Retina (tissue), 1 donor: ENCODE measurements around the gene HOXA11.

Experiments used
- DNase-seq: peaks from one replicate; pipeline ENCODE4 v3.0.0-alpha.2; 2016

Gene HOXA11

DNA sequence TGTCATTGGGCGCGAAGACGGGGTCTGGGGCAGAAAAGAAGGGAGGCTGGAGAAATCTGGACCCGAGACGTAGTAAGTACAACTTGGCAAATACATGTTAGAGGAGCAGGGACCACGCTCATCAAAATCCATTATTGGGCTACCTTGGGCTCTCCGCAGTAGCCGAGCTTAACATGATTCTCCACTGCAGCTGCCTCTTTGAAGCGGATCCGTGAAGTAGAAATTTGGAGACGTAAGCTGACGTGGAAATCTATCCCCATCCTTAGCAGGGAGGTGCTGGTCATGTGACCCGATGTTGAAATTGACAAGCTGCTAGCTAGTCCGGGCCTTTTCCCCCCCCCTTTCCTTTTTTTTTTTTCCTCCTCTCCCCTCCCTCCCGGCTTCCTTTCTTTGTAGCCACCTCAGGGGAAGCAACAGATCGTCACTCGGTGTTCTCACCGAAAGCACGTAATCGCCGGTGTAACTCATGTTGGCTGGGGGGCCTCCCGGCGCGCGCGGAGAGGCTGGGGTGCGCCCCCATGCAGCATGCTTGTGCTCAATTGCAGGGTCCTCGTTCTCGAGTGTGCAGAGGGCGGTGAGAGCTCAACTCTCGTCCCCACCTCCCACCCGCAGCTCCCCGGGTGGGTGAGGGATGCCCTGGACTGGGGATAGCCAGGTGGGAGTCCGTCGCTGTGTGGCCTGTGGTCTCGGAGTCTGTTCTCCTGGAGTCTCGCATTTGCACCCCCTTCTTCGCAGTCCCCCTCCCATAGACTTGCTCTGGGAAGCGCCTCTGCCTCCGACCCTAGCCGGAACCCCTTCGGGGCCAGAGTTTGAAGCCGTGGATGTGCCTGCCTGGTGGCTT, at the start of gene HOXA11:
Gene HOXA11, minus strand, starts transcription at position 220 of the 841 bp plus-strand sequence. Its CDS starts 88 bp downstream, at position 132.
- DNase-seq = peak; percentile 57

DNA sequence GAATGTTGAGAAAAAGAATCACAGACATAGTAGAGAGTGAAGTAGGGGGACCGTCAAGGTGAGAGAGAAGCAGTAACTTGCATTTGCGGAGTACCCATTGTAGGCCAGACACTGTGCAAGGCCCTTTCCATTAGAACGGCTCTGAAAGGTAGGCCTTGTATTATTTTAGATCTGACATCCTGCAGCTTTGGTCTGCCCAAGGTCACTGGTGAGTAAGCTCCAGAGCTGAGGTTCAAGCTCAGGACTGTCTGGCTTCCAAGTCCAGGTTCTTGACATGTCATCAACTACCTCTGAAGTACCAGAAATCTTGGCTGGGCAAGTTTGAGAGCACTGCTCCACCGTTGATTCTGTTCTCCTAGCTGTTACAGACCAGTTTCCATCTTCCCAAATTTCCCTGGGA, 44.4 kb upstream of the HOXA11 start:
- DNase-seq = no peak

DNA sequence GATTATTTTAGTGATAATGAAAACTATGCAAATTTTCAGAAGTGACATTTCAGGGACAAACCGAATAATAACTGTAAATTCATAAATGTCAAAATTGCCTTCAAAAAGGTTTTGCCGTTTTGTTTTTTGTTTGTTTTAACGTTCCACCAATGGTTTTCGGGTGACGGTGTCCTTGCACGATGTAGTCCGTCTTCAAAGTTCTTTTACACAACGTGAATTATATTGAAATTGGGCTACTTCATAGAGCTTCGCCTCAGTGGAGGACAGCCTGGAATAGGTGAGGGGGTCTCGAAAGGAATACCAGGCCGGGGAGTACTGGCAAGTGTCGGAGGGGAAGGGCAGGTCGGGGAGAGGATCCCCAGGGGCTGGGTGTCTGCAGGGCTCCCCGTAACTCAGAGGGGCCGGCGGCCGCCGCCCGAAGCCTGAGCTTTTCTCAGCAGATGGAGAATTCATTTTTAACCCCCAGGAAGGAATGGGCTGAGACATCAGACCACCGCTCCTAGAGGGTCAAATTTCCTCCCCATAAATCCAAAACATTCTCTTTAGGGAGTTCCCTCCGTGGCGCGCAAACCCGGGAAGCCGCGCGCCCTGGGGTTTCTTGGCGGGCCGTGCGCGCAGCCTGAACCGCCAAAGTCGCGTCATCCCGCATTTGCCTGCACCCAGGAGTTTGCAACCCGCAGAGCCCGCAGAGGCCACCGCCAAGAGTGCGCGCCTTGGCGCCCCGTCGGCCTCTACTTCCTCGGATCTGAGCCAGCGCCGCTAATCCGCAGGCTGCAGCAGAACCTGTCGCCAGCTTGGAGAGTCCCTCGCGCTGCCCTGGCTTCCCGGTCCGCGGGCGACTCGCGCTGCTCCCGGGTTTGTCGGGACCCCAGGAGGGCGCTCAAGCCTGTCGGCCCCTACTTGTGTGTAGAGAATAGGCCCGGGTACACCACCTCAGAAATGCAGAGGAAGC, 40.2 kb upstream of the HOXA11 start:
- peak; percentile 70 for DNase-seq

DNA sequence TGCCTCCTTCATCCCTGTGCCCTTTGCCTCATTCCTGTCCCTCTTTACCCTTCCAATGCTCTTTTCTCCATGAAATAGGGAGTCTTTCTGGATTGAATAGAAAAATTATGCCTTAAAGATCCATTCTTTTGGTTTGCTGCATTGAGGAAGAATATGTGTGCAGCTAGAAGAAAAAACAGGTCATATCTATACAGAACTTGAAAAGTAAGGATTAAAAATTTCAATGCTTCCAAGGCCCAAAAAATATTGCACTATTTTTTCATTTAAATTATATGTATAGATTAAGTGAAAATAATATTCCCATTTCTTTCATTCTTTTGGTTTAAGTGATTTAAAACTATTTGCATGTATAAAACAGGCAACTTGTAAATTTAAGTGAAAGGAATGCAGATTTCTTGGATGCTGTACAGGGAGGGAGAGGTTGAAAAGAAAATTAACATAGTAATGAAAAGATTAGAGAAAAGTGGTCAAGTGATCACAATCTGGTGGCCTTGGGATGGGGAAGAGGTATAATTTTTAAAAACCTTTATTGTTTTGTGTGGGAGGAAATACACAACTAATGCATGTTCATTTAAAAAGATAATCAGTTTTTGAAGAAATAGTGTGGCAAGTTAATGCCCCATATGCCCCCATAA, 39.0 kb upstream of the HOXA11 start:
- DNase-seq = no peak

DNA sequence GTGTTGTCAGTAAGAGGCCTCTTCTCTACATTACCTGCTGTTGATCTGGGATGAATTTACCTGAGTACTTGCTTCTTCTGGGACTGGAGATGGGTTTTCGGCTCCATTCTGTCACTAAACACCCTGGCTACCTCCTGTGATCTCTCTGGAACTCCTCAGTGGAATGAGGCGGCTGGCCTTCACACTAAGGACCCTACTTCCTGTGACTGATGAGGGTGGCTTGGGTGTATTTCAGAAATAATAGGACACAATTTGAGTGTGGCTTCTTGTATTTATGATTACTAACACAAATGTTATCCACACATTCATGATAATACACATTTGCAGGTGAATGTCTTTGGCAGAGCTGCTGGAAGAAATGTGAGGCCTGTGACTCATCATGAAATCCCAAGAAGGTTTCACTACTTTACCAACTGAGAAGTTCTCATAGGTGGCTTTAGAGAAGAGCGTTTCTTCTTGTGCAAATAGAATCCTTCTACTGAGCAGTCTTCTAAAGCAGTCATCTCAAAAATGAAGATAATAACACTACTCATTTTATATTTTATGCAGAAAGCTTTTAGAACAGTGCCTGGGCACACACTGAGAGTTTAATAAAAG, 36.3 kb upstream of the HOXA11 start:
- no peak for DNase-seq

DNA sequence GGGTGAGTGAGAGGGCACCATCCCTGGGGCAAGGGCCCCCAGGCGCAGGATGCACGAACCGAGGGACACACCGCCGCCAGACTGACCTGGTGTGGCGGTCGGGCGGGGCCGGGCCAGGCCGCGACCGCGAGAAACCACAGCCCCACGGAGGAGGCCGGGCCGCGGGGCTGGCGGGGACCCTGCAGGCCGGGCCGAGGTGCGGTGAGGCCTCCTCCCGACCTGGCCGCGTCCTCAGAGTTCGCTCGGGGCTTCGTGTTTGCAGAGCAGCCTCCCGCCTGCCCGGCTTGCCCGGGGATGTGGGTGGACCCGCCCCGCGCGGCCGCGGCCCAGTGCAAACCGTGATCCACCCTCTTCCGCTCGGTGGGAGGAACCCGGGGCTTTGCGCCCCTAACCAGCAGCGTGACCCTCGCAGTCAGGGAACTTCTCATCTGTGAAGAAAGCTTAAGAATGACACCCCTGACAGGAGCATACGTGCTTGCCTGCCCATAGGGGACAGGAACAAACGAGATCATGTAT, 35.5 kb upstream of the HOXA11 start:
- DNase-seq = peak; percentile 54

DNA sequence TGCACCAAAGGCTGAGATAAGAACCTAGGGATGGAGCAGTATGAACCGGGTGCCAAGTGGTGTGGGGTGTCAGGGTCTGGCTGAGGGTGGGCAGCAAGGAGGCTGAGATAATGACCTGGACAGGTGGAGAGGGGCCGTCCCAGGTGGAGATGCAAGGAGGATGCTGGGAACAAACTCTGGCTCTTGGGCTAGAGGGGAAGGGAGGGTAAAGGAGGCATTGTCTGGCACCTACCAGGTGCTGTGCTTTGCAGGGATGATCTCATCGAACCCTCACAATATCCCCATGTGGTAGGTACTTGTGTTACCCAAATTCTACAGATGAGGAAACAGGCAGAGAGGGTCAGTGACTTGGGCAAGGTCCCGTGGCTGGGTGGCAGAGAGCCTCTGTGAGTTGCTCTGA, 34.8 kb upstream of the HOXA11 start:
- DNase-seq = no peak

DNA sequence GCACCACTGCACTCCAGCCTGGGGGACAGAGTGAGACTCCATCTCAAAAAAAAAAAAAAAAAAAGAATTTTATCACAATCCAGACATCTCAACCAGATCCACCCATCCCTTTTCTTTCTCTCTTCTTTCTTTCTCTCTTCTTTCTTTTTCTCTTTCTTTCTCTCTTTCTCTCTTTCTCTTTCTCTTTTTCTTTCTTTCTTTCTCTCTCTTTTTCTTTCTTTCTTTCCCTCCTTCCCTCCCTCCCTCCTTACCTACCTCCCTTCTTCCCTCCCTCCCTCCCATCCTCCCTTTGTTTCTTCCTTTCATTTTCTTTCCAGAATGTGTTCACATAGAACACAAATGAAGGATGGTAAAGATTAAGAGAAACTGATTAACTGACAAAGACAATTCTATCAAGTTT, 32.9 kb upstream of the HOXA11 start:
- no peak for DNase-seq

DNA sequence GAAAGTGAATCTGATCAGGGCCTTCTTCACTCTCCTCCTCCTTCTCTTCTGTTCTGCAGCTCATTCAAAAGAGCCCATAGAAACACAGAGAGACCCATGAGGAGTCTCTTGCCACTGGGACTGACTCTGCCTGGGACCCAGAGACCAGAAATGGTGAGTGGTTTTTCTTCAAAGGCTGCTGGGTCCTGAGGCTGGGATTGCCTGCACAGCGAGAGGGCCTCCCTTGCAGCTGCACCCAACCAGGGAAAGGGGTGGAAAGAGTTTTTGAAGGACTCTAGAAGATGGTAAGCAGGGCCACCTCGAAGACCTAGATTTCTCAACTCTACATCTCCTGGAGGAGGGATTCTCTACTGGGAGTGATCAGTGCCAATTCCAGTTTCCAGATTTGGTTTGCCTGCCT, 30.3 kb upstream of the HOXA11 start:
- DNase-seq = no peak

DNA sequence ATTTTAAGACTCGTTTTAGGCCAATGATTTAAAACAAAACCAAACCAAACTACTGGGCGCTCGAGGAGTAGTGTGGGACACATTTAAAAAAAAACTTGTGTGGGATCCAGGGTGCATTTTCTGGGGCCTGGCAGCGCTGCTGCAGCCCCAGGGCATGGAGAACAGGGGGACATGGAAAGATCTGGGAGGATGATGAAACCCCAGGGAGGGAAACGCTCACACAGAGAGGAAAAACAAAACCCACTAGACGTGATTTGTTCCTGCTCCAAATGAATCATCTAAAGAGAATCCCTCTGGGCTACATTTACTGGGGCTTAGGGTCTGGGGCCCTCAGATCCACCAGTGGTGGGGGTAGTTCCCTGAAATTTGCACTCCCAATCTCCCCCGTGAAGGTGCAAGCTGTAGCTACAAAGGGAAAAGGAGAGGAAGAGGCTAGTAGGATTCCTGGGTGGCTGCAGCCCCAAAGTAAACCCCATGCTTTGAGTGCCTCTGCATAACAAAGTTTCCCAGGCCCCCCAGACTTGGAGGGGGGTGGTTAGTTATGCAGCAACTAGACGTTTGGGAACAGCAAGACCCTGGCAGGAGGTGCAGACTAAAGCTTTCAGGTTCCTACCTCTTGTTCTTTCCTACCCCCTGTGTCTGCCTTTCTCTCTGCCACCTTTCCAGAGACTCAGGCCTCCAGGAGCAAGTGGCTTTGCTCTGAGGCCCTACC, 29.4 kb upstream of the HOXA11 start:
- DNase-seq = no peak

DNA sequence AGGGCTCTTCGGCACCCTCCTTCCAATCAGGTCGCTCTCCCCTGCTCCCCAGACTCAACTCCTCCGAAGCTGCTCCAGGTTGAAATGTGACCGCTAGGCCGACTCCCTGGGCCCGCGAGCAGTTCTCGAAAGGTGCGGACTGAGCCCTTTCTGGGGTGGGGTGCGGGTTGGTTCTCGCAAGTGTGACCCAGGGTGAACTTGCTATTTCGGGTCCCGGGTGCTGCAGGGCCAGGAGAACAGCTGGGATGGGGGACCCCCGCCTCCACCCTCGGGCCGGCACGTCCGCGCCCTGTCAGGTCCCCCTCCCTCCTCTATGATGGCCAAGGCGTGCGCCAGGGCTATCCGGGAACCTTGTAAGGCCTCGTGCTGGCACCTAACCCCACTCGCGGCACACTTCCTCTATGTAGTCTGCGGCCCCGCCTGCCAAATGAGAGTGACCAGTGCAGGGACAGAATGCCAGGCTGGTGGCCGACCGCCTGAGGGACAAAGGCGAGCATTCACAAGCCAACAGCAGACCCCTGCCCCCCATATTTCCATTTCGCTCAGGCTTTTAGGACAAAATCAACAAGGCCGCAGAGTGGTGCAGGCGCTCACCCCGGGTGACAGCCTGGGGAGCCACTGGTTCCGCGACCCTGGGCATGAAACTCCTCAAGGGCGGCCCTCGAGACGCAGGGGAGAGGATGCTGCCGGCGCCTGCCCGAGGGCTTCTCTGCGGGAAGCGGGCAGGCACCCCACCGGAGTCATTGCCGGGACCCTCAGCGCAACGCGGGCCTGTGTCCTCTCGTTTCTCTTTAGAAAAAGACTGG, 28.6 kb upstream of the HOXA11 start:
- no peak for DNase-seq

DNA sequence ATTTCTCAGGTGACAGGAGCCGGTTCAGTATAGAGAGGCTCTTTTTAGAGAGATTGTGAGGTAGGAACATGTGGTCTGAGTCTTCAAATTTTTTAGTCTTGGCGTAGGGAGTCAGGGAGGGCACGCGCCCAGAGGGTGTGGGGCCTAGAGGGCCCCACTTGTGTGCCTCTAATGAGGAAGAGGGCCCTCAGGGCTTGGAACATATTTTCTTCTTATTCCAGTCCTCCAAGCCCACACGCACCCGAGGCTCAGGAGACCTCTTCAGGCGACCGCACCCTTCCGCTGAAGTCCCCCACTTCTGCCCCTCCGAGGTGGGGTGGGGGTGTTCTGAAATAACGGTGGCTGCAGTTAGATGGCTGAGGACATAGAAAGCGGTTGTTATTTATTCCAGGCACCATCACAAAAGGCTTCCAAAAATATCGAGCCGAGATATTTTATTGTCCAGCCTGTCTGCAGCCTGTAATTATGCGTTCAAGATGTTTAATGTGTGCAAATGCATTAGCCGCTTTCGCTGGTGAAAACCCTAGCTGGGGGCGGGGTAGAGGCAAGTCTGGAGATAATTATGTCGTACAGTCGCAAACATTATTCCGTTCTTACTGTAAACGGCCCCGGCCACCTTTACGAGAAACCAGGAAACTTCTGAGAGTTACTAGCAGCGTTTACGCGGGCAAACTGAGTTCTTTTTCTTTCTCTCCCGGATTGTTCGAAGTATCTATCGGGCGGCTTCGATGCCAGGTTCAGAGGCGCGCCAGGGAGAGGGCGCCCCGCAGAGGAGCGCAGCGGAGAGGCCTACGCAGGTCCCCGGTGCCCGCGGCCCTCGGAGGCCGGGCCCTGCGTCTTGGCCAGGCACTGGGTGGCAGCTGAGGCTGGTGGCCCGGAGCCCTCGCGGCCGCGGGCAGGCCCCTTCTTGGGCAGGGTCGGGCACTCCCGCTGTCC, 27.7 kb upstream of the HOXA11 start:
- DNase-seq = peak; percentile 68

DNA sequence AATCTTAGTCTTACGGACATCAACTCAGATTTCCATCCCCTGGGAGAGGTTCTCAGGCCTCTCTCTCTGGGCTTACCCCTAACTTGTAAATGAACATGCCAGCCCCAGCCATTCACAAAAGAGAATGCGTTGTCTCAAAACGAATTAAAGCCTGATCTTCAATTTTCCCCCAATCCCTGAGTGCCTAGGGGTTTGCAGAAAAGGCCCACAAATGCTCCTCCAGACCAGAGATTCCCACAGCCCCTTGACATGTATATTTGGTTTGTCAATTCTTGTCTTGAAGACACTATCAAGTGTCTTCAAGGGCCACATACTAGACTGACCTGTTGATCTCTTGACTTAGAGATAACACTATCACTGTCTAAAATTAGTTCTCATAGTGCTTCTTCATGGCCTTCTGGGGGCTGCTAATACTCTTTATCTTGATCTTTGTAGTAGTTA, 26.8 kb upstream of the HOXA11 start:
- DNase-seq = peak; percentile 67

DNA sequence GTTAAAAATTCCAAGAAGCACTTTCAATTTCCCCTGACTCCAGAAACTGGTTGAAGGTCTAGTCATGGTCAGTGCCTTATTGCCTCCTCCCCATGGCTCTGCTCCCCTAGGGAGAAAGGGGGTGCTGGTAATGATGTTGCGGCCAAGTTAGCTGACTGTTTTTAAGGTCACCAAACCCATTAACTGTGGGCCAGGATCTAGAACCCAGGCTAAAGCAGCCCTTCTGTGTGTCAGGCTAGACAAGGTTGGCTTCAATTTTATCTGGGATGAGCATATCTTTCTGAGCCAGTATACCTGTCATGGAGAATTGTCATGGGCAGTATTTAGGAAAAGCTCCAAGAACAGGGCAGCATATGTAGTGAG, 26.0 kb upstream of the HOXA11 start:
- DNase-seq = peak; percentile 49

DNA sequence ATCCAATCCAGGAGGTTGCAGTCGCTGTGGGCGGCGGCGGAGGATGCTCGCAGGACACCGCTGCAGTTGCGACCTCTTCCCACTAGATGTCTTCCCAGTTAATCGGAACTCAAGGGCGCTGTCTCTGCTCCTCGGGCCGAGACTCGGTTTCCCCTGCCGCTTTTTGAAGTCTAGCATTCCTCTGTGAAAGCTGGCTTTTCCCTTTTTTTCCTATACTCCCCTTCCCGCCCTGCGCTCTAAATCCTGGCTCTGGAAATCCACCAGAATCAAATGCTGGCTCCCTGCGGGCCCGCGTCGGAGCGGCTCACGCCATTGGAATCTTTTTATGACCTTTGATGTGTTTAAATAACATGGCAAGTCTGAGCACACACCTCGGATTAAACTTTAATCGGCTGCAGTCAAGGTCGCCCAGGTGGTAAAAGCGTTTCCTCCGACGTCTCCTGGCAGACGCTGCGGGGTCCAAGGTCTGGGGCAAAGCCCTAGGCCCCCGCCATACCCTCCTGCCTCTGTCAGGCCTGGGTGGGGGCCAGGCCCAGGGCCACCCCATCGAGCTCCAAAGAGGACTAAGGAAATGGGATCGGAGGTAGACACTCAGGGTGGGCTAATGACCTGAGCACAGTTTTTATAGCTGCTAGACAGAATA, 25.5 kb upstream of the HOXA11 start:
- DNase-seq = peak; percentile 81

DNA sequence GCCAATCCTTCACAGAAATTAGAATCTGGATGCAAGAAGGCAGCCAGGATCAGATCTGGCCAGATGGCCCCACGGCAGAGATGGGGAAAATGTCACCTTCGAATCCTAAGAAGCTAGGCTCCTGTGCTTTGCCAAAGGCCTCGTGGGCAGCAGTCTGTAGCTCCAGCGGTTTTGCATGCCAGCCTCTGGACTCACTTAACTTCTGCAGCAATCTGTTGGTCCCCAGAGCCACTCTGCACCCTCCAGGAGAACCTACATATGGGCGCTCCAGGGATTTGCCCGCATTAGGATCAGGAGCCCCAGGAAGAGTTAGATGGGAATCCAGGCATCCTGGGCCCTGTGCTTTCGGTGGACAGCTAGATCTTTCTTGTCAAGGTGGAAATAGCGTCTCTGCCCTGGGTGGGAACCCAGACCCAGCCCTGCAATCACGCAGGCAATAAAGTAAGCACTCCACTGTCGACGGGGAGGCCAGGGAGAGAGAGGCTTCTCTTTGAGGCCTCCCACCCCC, 25.0 kb upstream of the HOXA11 start:
- DNase-seq = no peak

DNA sequence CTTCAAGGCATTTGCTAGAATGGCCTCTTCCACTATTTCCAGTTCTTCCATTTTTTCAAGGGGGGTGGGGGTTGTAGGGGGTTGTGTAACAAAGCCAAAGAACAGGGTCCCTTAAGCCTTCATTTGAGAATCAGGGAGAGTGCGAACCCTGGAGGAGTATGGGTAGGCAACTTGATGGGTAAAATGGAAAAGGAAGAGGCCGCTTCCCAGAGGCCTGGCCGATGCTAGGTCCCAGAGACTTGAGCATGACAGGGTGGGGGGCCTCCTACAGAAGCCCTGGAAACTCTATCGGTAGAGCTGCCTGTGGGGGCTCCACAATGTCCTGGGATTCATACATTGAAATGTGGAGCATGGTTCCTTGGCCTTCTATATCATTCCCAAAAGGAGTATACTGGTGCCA, 24.0 kb upstream of the HOXA11 start:
- DNase-seq = no peak

DNA sequence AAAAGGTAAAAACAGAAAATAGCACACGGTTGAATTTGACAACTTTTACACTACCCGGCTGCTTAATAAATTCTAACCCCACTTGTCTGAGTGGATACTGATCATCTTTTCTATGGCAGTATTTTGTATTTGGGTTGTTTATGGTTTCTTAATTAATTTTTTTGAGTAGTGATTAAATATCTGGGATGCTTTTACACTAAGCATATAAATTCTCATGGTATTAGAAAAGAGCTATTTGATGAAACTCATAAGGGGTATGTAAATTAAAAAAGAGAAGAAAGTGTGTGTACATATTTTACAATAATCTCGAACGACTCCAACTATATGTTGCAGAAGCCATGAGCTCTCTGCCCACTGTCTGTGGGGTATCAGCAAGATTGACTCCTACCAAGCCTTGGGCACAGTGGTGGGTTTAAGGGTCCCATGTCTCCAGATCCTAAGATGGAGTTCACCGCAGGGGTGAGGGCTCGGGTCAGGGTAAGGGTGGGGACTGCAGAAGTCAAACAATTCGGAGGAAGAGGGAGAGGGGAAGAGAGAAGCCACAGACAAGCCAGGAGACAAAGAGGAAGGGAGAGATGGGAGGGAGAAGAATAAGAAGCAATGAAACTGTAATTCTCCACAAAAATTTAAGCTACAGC, 22.4 kb upstream of the HOXA11 start:
- DNase-seq = no peak
